Stomach (tissue), 4 donors: ENCODE measurements around the gene SBF1.

ENCODE experiments used
- EP300 ChIP-seq: sonication (generic); formaldehyde crosslinking; IDR thresholded peaks from one replicate; pipeline ENCODE4 v1.6.1; 2017; ENCODE audit warnings: antibody characterized with exemption
- POLR2A ChIP-seq, 4 donors: fragments of 450-650 bp; IDR thresholded peaks; one replicate each; pipeline ENCODE4 v1.6.1; 2016; ENCODE audit warnings: antibody characterized with exemption in 4 of 4, control low read depth in 2 of 4, mild to moderate bottlenecking in 1 of 4, moderate library complexity in 1 of 4
- POLR2AphosphoS5 ChIP-seq, 3 donors: sonication (generic); formaldehyde crosslinking; IDR thresholded peaks; one replicate each; pipeline ENCODE4 v1.6.1; 2016; ENCODE audit warnings: antibody characterized with exemption in 3 of 3
- TF ChIP-seq, protein P1 (sequence below), 7 experiments: fragments of 450-650 bp in 4 of 7; fragments of 200-600 bp in 3 of 7; sonication (generic) in 3 of 7; IDR thresholded peaks; one replicate each; pipeline ENCODE4 v1.5.1; 2016 to 2019; ENCODE audit warnings: antibody characterized with exemption in 7 of 7, control low read depth in 2 of 7, mild to moderate bottlenecking in 1 of 7

DNA sequence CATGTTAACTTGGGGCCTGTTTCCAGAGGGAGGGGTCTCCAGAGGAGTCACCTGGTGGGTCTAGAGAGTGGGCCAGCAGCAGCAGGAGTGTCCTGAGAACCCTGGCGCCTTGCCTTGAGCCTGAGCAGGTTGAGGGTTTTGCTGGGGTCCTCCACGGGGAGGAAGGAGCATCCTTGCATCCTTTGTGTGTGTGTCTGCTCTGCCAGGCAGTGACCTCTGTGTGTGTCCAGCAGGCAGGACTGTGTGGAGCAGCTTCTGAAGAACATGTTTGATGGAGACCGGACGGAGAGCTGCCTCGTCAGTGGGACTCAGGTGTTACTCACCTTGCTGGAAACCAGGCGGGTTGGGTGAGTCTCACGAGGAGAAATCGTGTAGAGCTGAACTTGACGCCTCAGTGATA, 55.7 kb downstream of the SBF1 start:
- TF ChIP-seq POLR2A (IDR thresholded peaks at IDR 0.05) (no peak), POLR2AphosphoS5 (IDR thresholded peaks at IDR 0.05) (no peak), EP300 (no peak)
- TF ChIP-seq, protein P1, sequence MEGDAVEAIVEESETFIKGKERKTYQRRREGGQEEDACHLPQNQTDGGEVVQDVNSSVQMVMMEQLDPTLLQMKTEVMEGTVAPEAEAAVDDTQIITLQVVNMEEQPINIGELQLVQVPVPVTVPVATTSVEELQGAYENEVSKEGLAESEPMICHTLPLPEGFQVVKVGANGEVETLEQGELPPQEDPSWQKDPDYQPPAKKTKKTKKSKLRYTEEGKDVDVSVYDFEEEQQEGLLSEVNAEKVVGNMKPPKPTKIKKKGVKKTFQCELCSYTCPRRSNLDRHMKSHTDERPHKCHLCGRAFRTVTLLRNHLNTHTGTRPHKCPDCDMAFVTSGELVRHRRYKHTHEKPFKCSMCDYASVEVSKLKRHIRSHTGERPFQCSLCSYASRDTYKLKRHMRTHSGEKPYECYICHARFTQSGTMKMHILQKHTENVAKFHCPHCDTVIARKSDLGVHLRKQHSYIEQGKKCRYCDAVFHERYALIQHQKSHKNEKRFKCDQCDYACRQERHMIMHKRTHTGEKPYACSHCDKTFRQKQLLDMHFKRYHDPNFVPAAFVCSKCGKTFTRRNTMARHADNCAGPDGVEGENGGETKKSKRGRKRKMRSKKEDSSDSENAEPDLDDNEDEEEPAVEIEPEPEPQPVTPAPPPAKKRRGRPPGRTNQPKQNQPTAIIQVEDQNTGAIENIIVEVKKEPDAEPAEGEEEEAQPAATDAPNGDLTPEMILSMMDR (IDR thresholded peaks at IDR 0.05) = no peak
